Fibroblast of mammary gland (primary cell): ENCODE data around the gene PPFIBP2.

Source experiments
- DNase-seq: peaks from one replicate; pipeline ENCODE4 v3.0.0-alpha.2; 2010; ENCODE audit warnings: low read depth
- H3K4me3 ChIP-seq: 2 replicates; pipeline ENCODE4 v1.5.1; 2011; ENCODE audit warnings: low read depth, mild to moderate bottlenecking, low read length, moderate library complexity; ENCODE audit not compliant: control insufficient read depth
- CTCF ChIP-seq: conservative IDR thresholded peaks from 2 replicates; pipeline ENCODE4 v1.5.1; 2011; ENCODE audit warnings: low read depth, low read length, inconsistent platforms; ENCODE audit not compliant: control insufficient read depth, insufficient read depth

PPFIBP2 gene

DNA sequence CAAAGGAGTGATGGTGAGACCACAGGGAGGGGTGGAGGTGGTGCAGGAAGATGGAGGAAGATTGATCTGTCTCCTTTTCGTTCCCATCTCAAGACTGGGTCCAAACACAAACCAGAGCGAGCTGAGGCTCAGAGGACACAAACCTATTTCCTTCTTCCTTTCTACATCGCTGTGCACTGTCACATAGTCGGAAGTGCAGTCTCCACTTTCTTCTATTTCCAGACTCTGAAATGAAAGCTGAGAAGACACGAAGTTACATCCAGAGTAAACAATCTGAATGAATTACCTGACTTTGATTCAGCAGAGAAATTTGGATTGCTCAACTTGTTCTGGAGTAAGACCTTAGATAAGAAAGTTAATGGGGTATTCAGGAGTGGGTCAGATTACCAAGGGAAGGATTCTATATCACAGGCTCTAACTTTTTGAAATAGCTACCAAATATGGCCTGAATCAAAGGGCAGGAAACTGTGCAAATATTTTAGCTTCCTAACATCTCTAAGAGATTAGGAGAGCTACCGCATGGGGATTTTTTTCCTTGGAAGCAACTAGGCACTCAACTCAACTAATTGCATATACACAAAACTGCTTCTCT lies 178.1 kb downstream of the PPFIBP2 start:
- no peak overlapping the region for H3K4me3 ChIP-seq
- DNase-seq = no peak
- no peak for TF ChIP-seq CTCF

DNA sequence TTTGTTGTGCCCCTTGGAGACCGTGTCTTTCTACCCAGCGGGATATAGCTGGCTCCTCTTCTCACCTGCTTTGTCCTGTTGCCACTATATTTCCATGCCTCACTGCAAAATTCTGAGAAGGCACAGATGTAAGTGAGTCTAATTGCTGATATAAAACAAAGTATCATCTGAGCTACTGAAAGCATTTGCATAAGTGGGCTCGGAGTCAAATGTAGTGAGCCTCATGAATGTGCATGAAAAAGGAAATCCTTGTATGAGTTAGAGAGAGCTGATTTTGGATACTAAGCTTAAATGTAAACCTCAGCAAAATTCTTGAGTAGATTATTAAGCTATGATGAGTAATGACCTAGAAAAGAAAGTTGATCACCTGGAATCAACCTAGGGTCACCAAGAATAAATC lies 178.6 kb downstream of the PPFIBP2 start:
- no peak overlapping the region for H3K4me3 ChIP-seq
- no peak for DNase-seq
- TF ChIP-seq CTCF = no peak

- TF ChIP-seq CTCF = no peak
- H3K4me3 ChIP-seq = no peak overlapping the region
- no peak for DNase-seq
These were observed 180.4 kb downstream of the PPFIBP2 start for GRCh38 chr11:7694235-7694634.

- no peak for DNase-seq
- no peak for TF ChIP-seq CTCF
- no peak overlapping the region for H3K4me3 ChIP-seq
These were observed 182.6 kb downstream of the PPFIBP2 start for GRCh38 chr11:7696424-7696823.
